ENCODE data around the gene LRRC47.

LRRC47 gene

GRCh38 chr1:3778590-3779264 is 17.6 kb downstream of the LRRC47 start:
- TF ChIP-seq CSRNP3 (CRISPR knock-in tag; IDR thresholded peaks at IDR 0.05) = no peak
- no peak for TF ChIP-seq ZC3H10 (CRISPR knock-in tag; IDR thresholded peaks at IDR 0.05)
- ATAC-seq = no peak; the same call in 2 of the 3 replicates

- no peak for ATAC-seq
- TF ChIP-seq ESRRG (CRISPR knock-in tag; IDR thresholded peaks at IDR 0.05) = no peak
- no peak for TF ChIP-seq TCF4 (CRISPR knock-in tag; IDR thresholded peaks at IDR 0.05; ENCODE audit: borderline replicate concordance)
- TF ChIP-seq OSR1 (CRISPR knock-in tag; IDR thresholded peaks at IDR 0.05) = no peak
- no peak for TF ChIP-seq ISL1 (CRISPR knock-in tag; IDR thresholded peaks at IDR 0.05)
- no peak for TF ChIP-seq ZFP3 (CRISPR knock-in tag; IDR thresholded peaks at IDR 0.05)
- TF ChIP-seq BACH2 (CRISPR knock-in tag; IDR thresholded peaks at IDR 0.05; ENCODE audit: borderline replicate concordance) = no peak
- TF ChIP-seq POU6F1 (CRISPR knock-in tag; IDR thresholded peaks at IDR 0.05; ENCODE audit: borderline replicate concordance, low read depth) = no peak
- TF ChIP-seq ZFP30 (CRISPR knock-in tag; IDR thresholded peaks at IDR 0.05) = no peak
- TF ChIP-seq CREB5 (CRISPR knock-in tag; IDR thresholded peaks at IDR 0.05; ENCODE audit: low read depth) = no peak
- no peak for TF ChIP-seq CSDC2 (CRISPR knock-in tag; IDR thresholded peaks at IDR 0.05)
- no peak for TF ChIP-seq TSHZ2 (CRISPR knock-in tag; IDR thresholded peaks at IDR 0.05)
- TF ChIP-seq ZC3H10 (CRISPR knock-in tag; IDR thresholded peaks at IDR 0.05) = no peak
- TF ChIP-seq ZNF565 (CRISPR knock-in tag; conservative IDR thresholded peaks at IDR 0.05; ENCODE audit: low read depth) = no peak
- TF ChIP-seq SNAI2 (CRISPR knock-in tag; IDR thresholded peaks at IDR 0.05) = no peak
- no peak for TF ChIP-seq ARNTL (CRISPR knock-in tag; IDR thresholded peaks at IDR 0.05; ENCODE audit: borderline replicate concordance, low read depth)
Measured at GRCh38 chr1:3777647-3778589, 18.4 kb downstream of the LRRC47 start.

- no peak for ATAC-seq
- TF ChIP-seq GLIS3 (CRISPR knock-in tag; IDR thresholded peaks at IDR 0.05) = no peak
- TF ChIP-seq, protein P1, sequence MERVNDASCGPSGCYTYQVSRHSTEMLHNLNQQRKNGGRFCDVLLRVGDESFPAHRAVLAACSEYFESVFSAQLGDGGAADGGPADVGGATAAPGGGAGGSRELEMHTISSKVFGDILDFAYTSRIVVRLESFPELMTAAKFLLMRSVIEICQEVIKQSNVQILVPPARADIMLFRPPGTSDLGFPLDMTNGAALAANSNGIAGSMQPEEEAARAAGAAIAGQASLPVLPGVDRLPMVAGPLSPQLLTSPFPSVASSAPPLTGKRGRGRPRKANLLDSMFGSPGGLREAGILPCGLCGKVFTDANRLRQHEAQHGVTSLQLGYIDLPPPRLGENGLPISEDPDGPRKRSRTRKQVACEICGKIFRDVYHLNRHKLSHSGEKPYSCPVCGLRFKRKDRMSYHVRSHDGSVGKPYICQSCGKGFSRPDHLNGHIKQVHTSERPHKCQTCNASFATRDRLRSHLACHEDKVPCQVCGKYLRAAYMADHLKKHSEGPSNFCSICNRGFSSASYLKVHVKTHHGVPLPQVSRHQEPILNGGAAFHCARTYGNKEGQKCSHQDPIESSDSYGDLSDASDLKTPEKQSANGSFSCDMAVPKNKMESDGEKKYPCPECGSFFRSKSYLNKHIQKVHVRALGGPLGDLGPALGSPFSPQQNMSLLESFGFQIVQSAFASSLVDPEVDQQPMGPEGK (CRISPR knock-in tag; IDR thresholded peaks at IDR 0.05; ENCODE audit: borderline replicate concordance) = no peak
- no peak for TF ChIP-seq OSR1 (CRISPR knock-in tag; IDR thresholded peaks at IDR 0.05)
- TF ChIP-seq POU6F1 (CRISPR knock-in tag; IDR thresholded peaks at IDR 0.05; ENCODE audit: borderline replicate concordance, low read depth) = no peak
- TF ChIP-seq ZFP3 (CRISPR knock-in tag; IDR thresholded peaks at IDR 0.05) = no peak
- no peak for TF ChIP-seq ZNF565 (CRISPR knock-in tag; conservative IDR thresholded peaks at IDR 0.05; ENCODE audit: low read depth)
- no peak for TF ChIP-seq CSRNP3 (CRISPR knock-in tag; IDR thresholded peaks at IDR 0.05)
- TF ChIP-seq SNAI2 (CRISPR knock-in tag; IDR thresholded peaks at IDR 0.05) = no peak
- no peak for TF ChIP-seq CREB5 (CRISPR knock-in tag; IDR thresholded peaks at IDR 0.05; ENCODE audit: low read depth)
- no peak for TF ChIP-seq ARNTL (CRISPR knock-in tag; IDR thresholded peaks at IDR 0.05; ENCODE audit: borderline replicate concordance, low read depth)
- no peak for TF ChIP-seq TOX (CRISPR knock-in tag; IDR thresholded peaks at IDR 0.05; ENCODE audit: borderline replicate concordance)
- TF ChIP-seq ZC3H10 (CRISPR knock-in tag; IDR thresholded peaks at IDR 0.05) = no peak
Measured at GRCh38 chr1:3777078-3777547, 19.2 kb downstream of the LRRC47 start.

All from SK-N-SH treated with all-trans-retinoic acid at 6 μM for 48 hours (cell line).